ENCODE data around the gene LIN7B. TPM values are rescaled to one million over a fixed set of nuclear protein-coding genes. Genes with fewer than 3 reads are reported as not detected.
"Not testable (repeated sequence)": the region's sequence is repeated elsewhere in the genome, so short reads cannot be mapped to it uniquely, and the experiment has no call there.

Gene LIN7B
- total and polyA plus RNA-seq, 4 donors, result 20.7 to 62.7 (median 40.1) TPM

DNA sequence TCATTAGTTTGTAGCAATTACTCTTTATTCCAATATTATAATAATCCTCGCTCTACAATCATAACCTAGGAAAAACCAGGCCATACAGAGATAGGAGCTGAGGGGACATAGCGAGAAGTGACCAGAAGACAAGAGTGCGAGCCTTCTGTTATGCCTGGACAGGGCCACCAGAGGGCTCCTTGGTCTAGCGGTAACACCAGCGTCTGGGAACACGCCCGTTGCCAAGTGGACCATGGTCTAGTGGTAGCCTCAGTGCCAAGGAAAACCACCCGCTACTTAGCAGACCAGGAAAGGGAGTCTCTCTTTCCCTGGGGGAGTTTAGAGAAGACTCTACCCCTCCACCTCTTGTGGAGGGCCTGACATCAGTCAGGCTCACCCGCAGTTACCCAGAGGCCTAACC is 39.3 kb upstream of the LIN7B start:
- H3K27ac ChIP-seq (ENCODE audit: low read depth, low read length); H3K36me3 ChIP-seq (ENCODE audit: control insufficient read depth, insufficient read depth, low read length); H3K4me1 ChIP-seq (ENCODE audit: control insufficient read depth, insufficient read depth, low read length); H3K9me3 ChIP-seq (ENCODE audit: control insufficient read depth, insufficient read depth, low read length); H3K4me3 ChIP-seq (ENCODE audit: low read depth, low read length): not testable (repeated sequence)
- 20% methylated on average over 6 of the region's 9 CpGs for WGBS (ENCODE audit: insufficient coverage)
- DNase-seq (ENCODE audit: low read depth in 4 of 6, low spot score in 6 of 6), result peak in 2 of 6 donors; percentile 61 to 67
- H3K27me3 ChIP-seq (ENCODE audit: control insufficient read depth, insufficient read depth, low read length), result peaks cover 41% of the 10 kb centered on the region

GRCh38 chr19:49080392-49080791 is 33.8 kb upstream of the LIN7B start:
- Histone ChIP-seq H3K36me3 (ENCODE audit: control insufficient read depth, insufficient read depth, low read length) (no peaks in the 10 kb centered on the region), H3K4me3 (ENCODE audit: low read depth, low read length) (no peak overlapping the region), H3K9me3 (ENCODE audit: control insufficient read depth, insufficient read depth, low read length) (no peaks in the 10 kb centered on the region), H3K4me1 (ENCODE audit: control insufficient read depth, insufficient read depth, low read length) (peaks cover 6% of the 10 kb centered on the region), H3K27me3 (ENCODE audit: control insufficient read depth, insufficient read depth, low read length) (no peaks in the 10 kb centered on the region), H3K27ac (ENCODE audit: low read depth, low read length) (no peak overlapping the region)
- no peak for DNase-seq (ENCODE audit: low read depth in 4 of 6, low spot score in 6 of 6)
- 100% methylated on average over 2 of the region's 4 CpGs for WGBS (ENCODE audit: insufficient coverage)

DNA sequence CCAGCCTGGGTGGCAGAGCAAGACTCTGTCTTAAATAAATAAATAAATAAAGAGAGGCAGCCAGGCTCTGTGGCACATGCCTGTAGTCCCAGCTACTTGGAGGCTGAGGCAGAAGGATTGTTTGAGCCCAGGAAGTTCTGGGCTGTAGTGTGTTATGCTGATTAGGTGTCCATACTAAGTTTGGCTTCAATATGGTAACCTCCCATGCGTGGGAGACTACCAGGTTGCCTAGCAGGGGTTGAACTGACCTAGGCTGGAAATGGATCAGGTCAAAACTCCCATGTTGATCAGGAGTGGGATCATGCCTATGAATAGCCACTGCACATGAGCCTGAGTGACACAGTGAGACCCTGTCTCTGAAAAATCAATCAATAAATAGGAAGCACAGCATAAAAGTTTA is 32.9 kb upstream of the LIN7B start:
- peaks cover 12% of the 10 kb centered on the region for H3K4me1 ChIP-seq (ENCODE audit: control insufficient read depth, insufficient read depth, low read length)
- H3K27me3 ChIP-seq (ENCODE audit: control insufficient read depth, insufficient read depth, low read length), result no peaks in the 10 kb centered on the region
- DNase-seq (ENCODE audit: low read depth in 4 of 6, low spot score in 6 of 6), result no peak
- peaks cover 1% of the 10 kb centered on the region for H3K36me3 ChIP-seq (ENCODE audit: control insufficient read depth, insufficient read depth, low read length)
- no peak overlapping the region for H3K4me3 ChIP-seq (ENCODE audit: low read depth, low read length)
- H3K9me3 ChIP-seq (ENCODE audit: control insufficient read depth, insufficient read depth, low read length), result no peaks in the 10 kb centered on the region
- WGBS (ENCODE audit: insufficient coverage), result 70% methylated on average over 1 of the region's 1 CpG
- H3K27ac ChIP-seq (ENCODE audit: low read depth, low read length), result no peak overlapping the region

- H3K9me3 ChIP-seq (ENCODE audit: control insufficient read depth, insufficient read depth, low read length), result no peaks in the 10 kb centered on the region
- H3K27me3 ChIP-seq (ENCODE audit: control insufficient read depth, insufficient read depth, low read length), result no peaks in the 10 kb centered on the region
- peak overlapping the region; percentile 88 for H3K27ac ChIP-seq (ENCODE audit: low read depth, low read length)
- peaks cover 19% of the 10 kb centered on the region for H3K36me3 ChIP-seq (ENCODE audit: control insufficient read depth, insufficient read depth, low read length)
- DNase-seq (ENCODE audit: low read depth in 4 of 6, low spot score in 6 of 6), result no peak
- 70% methylated on average over 17 of the region's 26 CpGs for WGBS (ENCODE audit: insufficient coverage)
- H3K4me3 ChIP-seq (ENCODE audit: low read depth, low read length), result peak overlapping the region; percentile 95
- peaks cover 19% of the 10 kb centered on the region for H3K4me1 ChIP-seq (ENCODE audit: control insufficient read depth, insufficient read depth, low read length)
These were observed 29.8 kb upstream of the LIN7B start for GRCh38 chr19:49084206-49085019.

GRCh38 chr19:49085020-49085867 is 28.9 kb upstream of the LIN7B start, which contains the start of gene SNRNP70:
TSS of gene SNRNP70 (plus strand) at chr19:49085451. CDS start at chr19:49086415, 964 bp downstream.
- peak within 1 kb of the TSS; percentile 88 for H3K27ac ChIP-seq (ENCODE audit: low read depth, low read length)
- peak within 1 kb of the TSS; percentile 95 for H3K4me3 ChIP-seq (ENCODE audit: low read depth, low read length)
- H3K4me1 ChIP-seq (ENCODE audit: control insufficient read depth, insufficient read depth, low read length), result peaks cover 19% of the 10 kb centered on the region
- WGBS (ENCODE audit: insufficient coverage), result 0% methylated on average over 89 of the region's 89 CpGs
- H3K36me3 ChIP-seq (ENCODE audit: control insufficient read depth, insufficient read depth, low read length), result peaks cover 27% of the 10 kb centered on the region
- no peaks in the 10 kb centered on the region for H3K9me3 ChIP-seq (ENCODE audit: control insufficient read depth, insufficient read depth, low read length)
- H3K27me3 ChIP-seq (ENCODE audit: control insufficient read depth, insufficient read depth, low read length), result no peaks in the 10 kb centered on the region
- peak; percentile 98 to 100 (median 99) for DNase-seq (ENCODE audit: low read depth in 4 of 6, low spot score in 6 of 6)

- WGBS (ENCODE audit: insufficient coverage), result 3% methylated on average over 14 of the region's 14 CpGs
- no peak for DNase-seq (ENCODE audit: low read depth in 4 of 6, low spot score in 6 of 6)
- H3K4me3 ChIP-seq (ENCODE audit: low read depth, low read length), result peak overlapping the region; percentile 95
- H3K9me3 ChIP-seq (ENCODE audit: control insufficient read depth, insufficient read depth, low read length), result no peaks in the 10 kb centered on the region
- peaks cover 33% of the 10 kb centered on the region for H3K36me3 ChIP-seq (ENCODE audit: control insufficient read depth, insufficient read depth, low read length)
- H3K4me1 ChIP-seq (ENCODE audit: control insufficient read depth, insufficient read depth, low read length), result peaks cover 19% of the 10 kb centered on the region
- H3K27me3 ChIP-seq (ENCODE audit: control insufficient read depth, insufficient read depth, low read length), result no peaks in the 10 kb centered on the region
- H3K27ac ChIP-seq (ENCODE audit: low read depth, low read length), result peak overlapping the region; percentile 88
These were observed 28.3 kb upstream of the LIN7B start for GRCh38 chr19:49085868-49086232.

DNA sequence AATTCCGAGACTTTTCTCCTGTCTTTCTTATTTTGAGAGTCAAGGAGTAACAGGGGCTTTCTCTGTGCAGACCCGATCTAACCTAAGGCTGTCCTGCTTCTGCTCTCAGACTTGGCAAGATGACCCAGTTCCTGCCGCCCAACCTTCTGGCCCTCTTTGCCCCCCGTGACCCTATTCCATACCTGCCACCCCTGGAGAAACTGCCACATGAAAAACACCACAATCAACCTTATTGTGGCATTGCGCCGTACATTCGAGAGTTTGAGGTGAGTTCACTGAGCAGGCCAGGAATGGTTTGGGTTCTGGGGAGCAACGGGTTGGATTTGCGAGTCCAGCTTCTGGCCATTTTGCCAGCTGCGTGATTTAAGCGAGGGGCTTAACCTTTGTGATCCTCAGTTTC is 27.9 kb upstream of the LIN7B start:
- H3K27ac ChIP-seq (ENCODE audit: low read depth, low read length), result no peak overlapping the region
- no peak for DNase-seq (ENCODE audit: low read depth in 4 of 6, low spot score in 6 of 6)
- WGBS (ENCODE audit: insufficient coverage), result 68% methylated on average over 9 of the region's 11 CpGs
- H3K36me3 ChIP-seq (ENCODE audit: control insufficient read depth, insufficient read depth, low read length), result peaks cover 38% of the 10 kb centered on the region
- peak overlapping the region; percentile 95 for H3K4me3 ChIP-seq (ENCODE audit: low read depth, low read length)
- no peaks in the 10 kb centered on the region for H3K9me3 ChIP-seq (ENCODE audit: control insufficient read depth, insufficient read depth, low read length)
- H3K27me3 ChIP-seq (ENCODE audit: control insufficient read depth, insufficient read depth, low read length), result no peaks in the 10 kb centered on the region
- peaks cover 19% of the 10 kb centered on the region for H3K4me1 ChIP-seq (ENCODE audit: control insufficient read depth, insufficient read depth, low read length)

GRCh38 chr19:49091391-49092038 is 22.7 kb upstream of the LIN7B start:
- no peak overlapping the region for H3K4me3 ChIP-seq (ENCODE audit: low read depth, low read length)
- no peaks in the 10 kb centered on the region for H3K27me3 ChIP-seq (ENCODE audit: control insufficient read depth, insufficient read depth, low read length)
- 96% methylated on average over 14 of the region's 17 CpGs for WGBS (ENCODE audit: insufficient coverage)
- H3K36me3 ChIP-seq (ENCODE audit: control insufficient read depth, insufficient read depth, low read length), result peaks cover 84% of the 10 kb centered on the region
- no peak for DNase-seq (ENCODE audit: low read depth in 4 of 6, low spot score in 6 of 6)
- no peaks in the 10 kb centered on the region for H3K9me3 ChIP-seq (ENCODE audit: control insufficient read depth, insufficient read depth, low read length)
- H3K27ac ChIP-seq (ENCODE audit: low read depth, low read length), result no peak overlapping the region
- H3K4me1 ChIP-seq (ENCODE audit: control insufficient read depth, insufficient read depth, low read length), result peaks cover 9% of the 10 kb centered on the region

DNA sequence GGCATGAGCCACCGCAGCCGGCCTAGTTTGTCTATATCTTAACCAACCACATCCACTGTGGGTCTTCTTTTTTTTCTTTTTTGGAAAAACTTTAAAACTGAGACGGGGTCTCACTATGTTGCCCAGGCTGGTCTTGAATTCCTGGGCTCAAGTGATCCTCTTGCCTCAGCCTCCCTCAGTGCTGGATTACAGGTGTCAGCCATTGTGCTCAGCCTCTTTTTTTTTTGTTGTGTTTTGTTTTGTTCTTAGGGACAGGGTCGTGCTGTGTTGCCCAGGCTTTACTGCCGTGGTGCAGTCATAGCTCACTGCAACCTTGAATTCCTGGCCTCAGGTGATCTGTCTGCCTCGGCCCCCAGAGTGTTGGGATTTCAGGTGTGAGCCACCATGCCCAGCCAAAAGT is 21.5 kb upstream of the LIN7B start:
- 100% methylated on average over 4 of the region's 6 CpGs for WGBS (ENCODE audit: insufficient coverage)
- DNase-seq (ENCODE audit: low read depth in 4 of 6, low spot score in 6 of 6), result no peak
- peaks cover 86% of the 10 kb centered on the region for H3K36me3 ChIP-seq (ENCODE audit: control insufficient read depth, insufficient read depth, low read length)

More for the DNA sequence above, 21.5 kb upstream of the LIN7B start:
- H3K27ac ChIP-seq (ENCODE audit: low read depth, low read length), result no peak overlapping the region
- no peaks in the 10 kb centered on the region for H3K27me3 ChIP-seq (ENCODE audit: control insufficient read depth, insufficient read depth, low read length)
- peaks cover 4% of the 10 kb centered on the region for H3K4me1 ChIP-seq (ENCODE audit: control insufficient read depth, insufficient read depth, low read length)
- H3K4me3 ChIP-seq (ENCODE audit: low read depth, low read length), result no peak overlapping the region
- no peaks in the 10 kb centered on the region for H3K9me3 ChIP-seq (ENCODE audit: control insufficient read depth, insufficient read depth, low read length)

Data from spinal cord (tissue), 10 donors.